H1 (cell line): ENCODE measurements around the gene C5orf58. TPM values are rescaled to one million over a fixed set of nuclear protein-coding genes. Genes with fewer than 3 reads are reported as not detected.

Source experiments
- CTCF ChIA-PET: fragments of 300-600 bp; sonication (Branson Sonifier 250); formaldehyde crosslinking; loops from one replicate; lab custom pipeline; 2021; ENCODE audit not compliant: partially characterized antibody; lab: Charles Lee
- POLR2A ChIA-PET: fragments of 300-600 bp; sonication (Branson Sonifier 250); formaldehyde crosslinking; loops from one replicate; lab custom pipeline; 2021; ENCODE audit warnings: inconsistent platforms; ENCODE audit not compliant: partially characterized antibody; lab: Charles Lee
- DNase-seq, 2 experiments: peaks; one replicate each; pipeline versions ENCODE4 v3.0.0 to v3.0.0-alpha.2; 2010 to 2022; ENCODE audit warnings: low spot score in 2 of 2, low read depth in 1 of 2, mixed read lengths in 1 of 2
- FAIRE-seq: peaks from 2 replicates; lab custom pipeline; 2011; peaks lifted over from hg19 to GRCh38; lab: Jason Lieb, UNC
- H2AFZ ChIP-seq: 2 replicates; pipeline ENCODE4 v1.8.1; 2012; ENCODE audit warnings: low read length, inconsistent platforms
- H2AK5ac ChIP-seq: 2 replicates; pipeline ENCODE4 v1.6.1; 2013; ENCODE audit warnings: low read depth, low read length
- H2BK120ac ChIP-seq: replicated peaks from 2 replicates; pipeline ENCODE3; 2013; ENCODE audit warnings: low read depth, low read length, inconsistent platforms
- H2BK12ac ChIP-seq: 2 replicates; pipeline ENCODE4 v1.6.1; 2013; ENCODE audit warnings: low read depth, low read length
- H2BK15ac ChIP-seq: 2 replicates; pipeline ENCODE4 v1.6.1; 2013; ENCODE audit warnings: low read length
- H2BK20ac ChIP-seq: 2 replicates; pipeline ENCODE4 v1.6.1; 2013; ENCODE audit warnings: low read length
- H2BK5ac ChIP-seq: 2 replicates; pipeline ENCODE4 v1.6.1; 2013; ENCODE audit warnings: low read depth, low read length
- H3K14ac ChIP-seq: 2 replicates; pipeline ENCODE4 v1.6.1; 2013; ENCODE audit warnings: inconsistent platforms; ENCODE audit not compliant: insufficient read length
- H3K18ac ChIP-seq: 2 replicates; pipeline ENCODE4 v1.6.1; 2013; ENCODE audit warnings: low read length; ENCODE audit errors: extremely low read depth
- H3K23ac ChIP-seq: 2 replicates; pipeline ENCODE4 v1.6.1; 2013; ENCODE audit warnings: inconsistent platforms; ENCODE audit not compliant: insufficient read length
- H3K23me2 ChIP-seq: 2 replicates; pipeline ENCODE4 v1.6.1; 2013; ENCODE audit warnings: low read depth, low read length
- H3K27ac ChIP-seq: 2 replicates; pipeline ENCODE4 v1.6.1; 2011; ENCODE audit warnings: low read depth, low read length, inconsistent platforms
- H3K27me3 ChIP-seq, 4 experiments: replicated peaks in 1 of 4; 1 replicate in 1 of 4; 2 replicates in 3 of 4; pipeline versions ENCODE4 v1.6.1 to v1.8.1; 2011 to 2013; ENCODE audit warnings: low read length in 3 of 4, mild to moderate bottlenecking in 3 of 4, inconsistent platforms in 2 of 4, mixed read lengths in 2 of 4, moderate library complexity in 1 of 4; ENCODE audit not compliant: control insufficient read depth in 3 of 4, insufficient read depth in 3 of 4; ENCODE audit errors: extremely low read depth in 1 of 4
- H3K36me3 ChIP-seq, 4 experiments: 2 replicates each; pipeline versions ENCODE4 v1.6.1 to v1.8.1; 2011 to 2013; ENCODE audit warnings: mild to moderate bottlenecking in 4 of 4, low read length in 3 of 4, moderate library complexity in 2 of 4, control low read depth in 1 of 4, inconsistent platforms in 1 of 4; ENCODE audit not compliant: insufficient read depth in 4 of 4, control insufficient read depth in 2 of 4
- H3K4ac ChIP-seq: replicated peaks from 2 replicates; pipeline ENCODE3; 2013; ENCODE audit warnings: low read length, low read depth, mixed read lengths, inconsistent platforms; ENCODE audit not compliant: insufficient read length
- H3K4me1 ChIP-seq, 4 experiments: replicated peaks in 1 of 4; 1 replicate in 1 of 4; 2 replicates in 3 of 4; pipeline versions ENCODE4 v1.6.1 to v1.8.1; 2011 to 2013; ENCODE audit warnings: low read length in 3 of 4, inconsistent platforms in 2 of 4, mixed read lengths in 1 of 4; ENCODE audit not compliant: insufficient read depth in 4 of 4, control insufficient read depth in 3 of 4
- H3K4me2 ChIP-seq, 2 experiments: 2 replicates each; pipeline versions ENCODE4 v1.6.1 to v1.8.1; 2011 to 2013; ENCODE audit warnings: low read depth in 2 of 2, low read length in 2 of 2, control low read depth in 1 of 2, inconsistent platforms in 1 of 2, mild to moderate bottlenecking in 1 of 2; ENCODE audit not compliant: insufficient read depth in 1 of 2
- H3K4me3 ChIP-seq, 4 experiments: fragments of 200-600, 300-600 bp in 1 of 4; sonication (generic), shearing (Covaris generic), sonication (Bioruptor Twin) in 1 of 4; 2 replicates each; pipeline versions ENCODE4 v1.5.1 to v1.8.1; 2011 to 2016; ENCODE audit warnings: low read length in 4 of 4, low read depth in 3 of 4, control low read depth in 2 of 4, inconsistent platforms in 2 of 4, mild to moderate bottlenecking in 2 of 4, mixed read lengths in 1 of 4, moderate library complexity in 1 of 4; ENCODE audit not compliant: insufficient read depth in 2 of 4; ENCODE audit errors: extremely low read depth in 1 of 4
- H3K56ac ChIP-seq: replicated peaks from 2 replicates; pipeline ENCODE3; 2013; ENCODE audit warnings: low read depth, mild to moderate bottlenecking, mixed read lengths, low read length, inconsistent platforms; ENCODE audit not compliant: insufficient read length
- H3K79me1 ChIP-seq: 2 replicates; pipeline ENCODE4 v1.6.1; 2013; ENCODE audit warnings: low read depth, low read length, control low read depth
- H3K79me2 ChIP-seq, 2 experiments: 2 replicates each; pipeline versions ENCODE4 v1.6.1 to v1.8.1; 2012 to 2013; ENCODE audit warnings: low read length in 2 of 2, mild to moderate bottlenecking in 2 of 2, inconsistent platforms in 1 of 2; ENCODE audit not compliant: insufficient read depth in 2 of 2, control insufficient read depth in 1 of 2
- H3K9ac ChIP-seq, 4 experiments: replicated peaks in 1 of 4; 1 replicate in 1 of 4; 2 replicates in 3 of 4; pipeline versions ENCODE4 v1.6.1 to v1.8.1; 2011 to 2013; ENCODE audit warnings: low read depth in 3 of 4, low read length in 3 of 4, control low read depth in 2 of 4, mild to moderate bottlenecking in 2 of 4, moderate library complexity in 2 of 4, inconsistent platforms in 1 of 4; ENCODE audit errors: extremely low read depth in 1 of 4
- H3K9me3 ChIP-seq, 2 experiments: 2 replicates each; pipeline versions ENCODE4 v1.6.1 to v1.8.1; 2012 to 2013; ENCODE audit warnings: mild to moderate bottlenecking in 2 of 2, moderate library complexity in 2 of 2, control low read depth in 1 of 2, inconsistent platforms in 1 of 2, low read depth in 1 of 2, low read length in 1 of 2, mixed read lengths in 1 of 2; ENCODE audit not compliant: insufficient read depth in 2 of 2
- H4K20me1 ChIP-seq, 2 experiments: replicated peaks in 1 of 2; 2 replicates each; pipeline versions ENCODE3 to v1.8.1; 2011 to 2013; ENCODE audit warnings: inconsistent platforms in 2 of 2, low read length in 2 of 2, mild to moderate bottlenecking in 1 of 2; ENCODE audit not compliant: insufficient read depth in 2 of 2, control insufficient read depth in 1 of 2
- H4K5ac ChIP-seq: 2 replicates; pipeline ENCODE4 v1.6.1; 2013; ENCODE audit warnings: low read length, low read depth, mixed read lengths, inconsistent platforms; ENCODE audit not compliant: insufficient read length
- H4K8ac ChIP-seq: 2 replicates; pipeline ENCODE4 v1.8.0; 2013; ENCODE audit warnings: mild to moderate bottlenecking, moderate library complexity, low read length, inconsistent platforms; ENCODE audit not compliant: insufficient read depth; ENCODE audit errors: extremely low read depth
- H4K91ac ChIP-seq: replicated peaks from 2 replicates; pipeline ENCODE3; 2013; ENCODE audit warnings: low read length, mixed read lengths, inconsistent platforms; ENCODE audit not compliant: insufficient read length
- ATF3 ChIP-seq: IDR thresholded peaks from 2 replicates; pipeline ENCODE4 v1.6.1; 2011; ENCODE audit warnings: low read depth, mild to moderate bottlenecking, low read length; ENCODE audit not compliant: insufficient read depth
- E2F6 ChIP-seq: IDR thresholded peaks from 2 replicates; pipeline ENCODE4 v1.6.1; 2012; ENCODE audit warnings: inconsistent platforms
- EGR1 ChIP-seq: IDR thresholded peaks from 2 replicates; pipeline ENCODE4 v1.6.1; 2011; ENCODE audit warnings: low read depth, low read length, borderline replicate concordance
- HDAC2 ChIP-seq, 2 experiments: fragments of 300-600 bp in 1 of 2; sonication (generic) in 1 of 2; IDR thresholded peaks; 2 replicates each; pipeline ENCODE4 v1.6.1; 2011 to 2012; ENCODE audit warnings: low read depth in 2 of 2, low read length in 2 of 2, mild to moderate bottlenecking in 2 of 2, moderate library complexity in 2 of 2, borderline replicate concordance in 1 of 2, inconsistent platforms in 1 of 2
- NRF1 ChIP-seq: IDR thresholded peaks from 2 replicates; pipeline ENCODE4 v1.6.1; 2011; ENCODE audit warnings: mild to moderate bottlenecking, low read depth, low read length, improper control_type of control experiment
- SAP30 ChIP-seq: fragments of 300-600 bp; sonication (generic); IDR thresholded peaks from 2 replicates; pipeline ENCODE4 v1.7.1; 2012; ENCODE audit warnings: low read length, moderate library complexity, mild to moderate bottlenecking, inconsistent platforms; ENCODE audit not compliant: insufficient read depth, insufficient replicate concordance
- SP1 ChIP-seq: IDR thresholded peaks from 2 replicates; pipeline ENCODE4 v1.6.1; 2011; ENCODE audit warnings: low read depth, low read length
- WGBS, 2 experiments: shearing (Covaris generic) in 1 of 2; methylation state at CpG; one replicate each; pipeline versions ENCODE4 v1.1.6 to v1.1.7; 2013 to 2015; ENCODE audit warnings: low lambda C conversion rate in 2 of 2, mixed read lengths in 2 of 2, inconsistent platforms in 1 of 2, low coverage in 1 of 2, missing lambda C conversion rate in 1 of 2; ENCODE audit not compliant: insufficient replicate concordance in 2 of 2, insufficient coverage in 1 of 2, insufficient read length in 1 of 2; ENCODE audit errors: extremely low coverage in 1 of 2, missing lambda C conversion rate in 1 of 2; 5-methylcytosine and 5-hydroxymethylcytosine counted together
- polyA plus RNA-seq, 7 experiments: library from polyadenylated mRNA; depleted of rRNA in 3 of 7; stranded (reverse) in 5 of 7; unstranded in 2 of 7; fragments of >200 nt in 5 of 7; fragments of 200-250 nt in 2 of 7; gene quantifications; 1 replicate in 5 of 7; 2 replicates in 1 of 7; 4 replicates in 1 of 7; pipeline versions ENCODE4 v1.2.1 to v1.2.3, GENCODE V29; 2011 to 2013; ENCODE audit warnings: missing spikeins in 2 of 7, mixed read lengths in 2 of 7
- total RNA-seq: library from RNA; stranded (reverse); fragmentation: NEBNext Ultra II Directional; extraction: Animal tissue kit (Norgen Biotek cat#: 25700); gene quantifications from 2 replicates; pipeline ENCODE4 v1.2.1, GENCODE V29; 2021

The C5orf58 gene
- total and polyA plus RNA-seq, 2 of the 8 experiments (the other 6 are each of a cell fraction or from before 2014, with no cell fraction given): 0.24 to 1.6 TPM

DNA sequence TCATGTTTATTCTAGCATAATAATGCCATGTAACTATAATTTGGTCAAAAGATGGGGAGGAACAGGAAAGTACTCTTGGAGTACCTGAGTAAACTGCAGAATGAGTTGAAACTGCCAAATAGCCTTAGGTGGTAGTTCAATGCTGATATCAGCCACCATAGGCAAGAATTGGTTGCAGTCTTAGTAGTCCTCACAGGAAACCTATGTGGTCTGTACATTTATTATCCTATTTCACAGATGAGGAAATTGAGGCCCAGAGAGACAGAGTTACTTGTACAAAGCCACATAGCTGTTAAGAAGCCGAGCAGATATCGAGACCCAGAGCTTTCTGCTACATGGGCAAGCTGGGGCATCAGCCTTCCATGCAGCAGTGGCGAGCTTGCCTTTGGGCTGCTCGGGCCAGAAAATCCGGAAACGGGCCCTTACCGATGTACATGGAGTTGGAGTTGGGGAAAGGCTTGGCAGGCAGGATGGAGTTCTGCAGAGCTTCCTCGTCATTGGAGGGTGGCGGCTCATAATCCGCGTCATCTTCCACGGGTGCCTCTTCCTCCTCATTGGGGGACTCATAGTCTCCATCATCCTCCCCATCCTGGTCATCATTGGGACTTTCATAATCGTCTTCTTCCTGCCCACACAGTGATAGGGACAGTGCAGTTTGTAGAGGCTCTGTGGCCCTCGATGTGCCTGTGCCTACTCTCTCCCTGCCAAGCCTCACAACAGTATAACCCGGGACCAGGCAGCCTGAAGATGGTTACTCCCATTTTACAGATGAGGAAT lies 37.7 kb downstream of the C5orf58 start:
- H3K27ac ChIP-seq: no peak overlapping the region
- no peaks in the 10 kb centered on the region for H3K79me1 ChIP-seq
- no peak overlapping the region for H3K18ac ChIP-seq
- H2BK5ac ChIP-seq: no peak overlapping the region
- no peak overlapping the region for H2BK15ac ChIP-seq
- H4K8ac ChIP-seq: no peak overlapping the region
- H3K4ac ChIP-seq: no peak overlapping the region
- H3K23me2 ChIP-seq: no peaks in the 10 kb centered on the region
- no peak overlapping the region for H2BK12ac ChIP-seq
- no peak overlapping the region for H4K91ac ChIP-seq
- no peak overlapping the region for H3K23ac ChIP-seq
- no peak overlapping the region for H2BK120ac ChIP-seq
- no peak overlapping the region for H2AFZ ChIP-seq
- WGBS, 2 experiments: 87% methylated on average over 15 of the region's 15 CpGs; no CpG with 5 or more reads in 1 of the 2 experiments
- H3K56ac ChIP-seq: no peak overlapping the region
- peaks cover 5 to 11% (median 9%) of the 10 kb centered on the region in 4 experiments; a peak in 4 of 7 replicates for H3K4me1 ChIP-seq
- H2AK5ac ChIP-seq: no peak overlapping the region
- no peak overlapping the region for H3K4me3 ChIP-seq
- DNase-seq (no peak), FAIRE-seq (no peak)
- no peak overlapping the region for H3K9ac ChIP-seq
- H3K14ac ChIP-seq: no peak overlapping the region
- H3K4me2 ChIP-seq: no peak overlapping the region
- peaks cover 0 to 2% of the 10 kb centered on the region in 2 experiments for H4K20me1 ChIP-seq
- CTCF ChIA-PET: interaction anchor here (1.4 kb wide), 1 partner anchor 49 kb away, joined by 3 read pairs; no protein-coding TSS in a partner anchor
- no peaks in the 10 kb centered on the region; a peak in 1 of 7 replicates for H3K27me3 ChIP-seq
- H2BK20ac ChIP-seq: no peak overlapping the region
- H3K36me3 ChIP-seq: no peaks in the 10 kb centered on the region
- POLR2A ChIA-PET: no interaction called here
- no peaks in the 10 kb centered on the region for H3K9me3 ChIP-seq
- no peaks in the 10 kb centered on the region for H3K79me2 ChIP-seq
- H4K5ac ChIP-seq: no peak overlapping the region
- no peak for TF ChIP-seq HDAC2 (IDR thresholded peaks at IDR 0.05; ENCODE audit: borderline replicate concordance in 1 of 2, low read depth in 2 of 2, low read length in 2 of 2)
- TF ChIP-seq E2F6: no peak
- TF ChIP-seq NRF1: no peak
- TF ChIP-seq EGR1: no peak
- no peak for TF ChIP-seq SAP30
- no peak for TF ChIP-seq ATF3
- no peak for TF ChIP-seq SP1
